Keratinocyte (primary cell): Measurements from ENCODE around the gene GDF2.

ENCODE experiments used
- EZH2 ChIP-seq: IDR thresholded peaks from one replicate; pipeline ENCODE4 v1.6.1; 2012; ENCODE audit warnings: inconsistent platforms, mild to moderate bottlenecking, low read length, moderate library complexity
- TF ChIP-seq, protein P1 (sequence below), 3 experiments: IDR thresholded peaks in 1 of 3; conservative IDR thresholded peaks in 1 of 3; optimal IDR thresholded peaks in 1 of 3; 2 replicates in 2 of 3; 3 replicates in 1 of 3; pipeline versions ENCODE3 to v1.5.1; 2011; ENCODE audit warnings: low read length in 3 of 3, mild to moderate bottlenecking in 3 of 3, moderate library complexity in 2 of 3, control low read depth in 1 of 3, inconsistent platforms in 1 of 3; ENCODE audit not compliant: insufficient read depth in 2 of 3; ENCODE audit errors: extremely low read depth in 1 of 3

DNA sequence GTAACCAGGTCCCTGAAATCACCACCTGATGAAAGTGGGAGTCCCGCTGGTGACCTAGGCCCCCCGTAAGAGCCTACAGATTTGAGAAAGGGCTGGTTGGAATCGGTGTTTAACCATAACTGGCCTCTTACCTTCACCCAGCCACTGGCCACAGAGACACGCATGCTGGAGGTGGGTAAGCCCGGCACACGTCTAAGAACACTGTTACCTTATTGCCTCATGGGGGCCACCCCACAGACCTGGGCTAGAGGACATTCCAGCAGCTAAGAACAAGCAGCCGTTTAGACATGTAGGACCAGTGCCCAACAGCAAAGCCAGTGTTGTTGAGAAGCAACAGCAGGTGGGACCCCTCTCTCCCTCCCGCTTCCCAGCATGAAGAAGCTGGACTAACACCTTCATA is 2.5 kb upstream of the GDF2 start:
- TF ChIP-seq, protein P1, sequence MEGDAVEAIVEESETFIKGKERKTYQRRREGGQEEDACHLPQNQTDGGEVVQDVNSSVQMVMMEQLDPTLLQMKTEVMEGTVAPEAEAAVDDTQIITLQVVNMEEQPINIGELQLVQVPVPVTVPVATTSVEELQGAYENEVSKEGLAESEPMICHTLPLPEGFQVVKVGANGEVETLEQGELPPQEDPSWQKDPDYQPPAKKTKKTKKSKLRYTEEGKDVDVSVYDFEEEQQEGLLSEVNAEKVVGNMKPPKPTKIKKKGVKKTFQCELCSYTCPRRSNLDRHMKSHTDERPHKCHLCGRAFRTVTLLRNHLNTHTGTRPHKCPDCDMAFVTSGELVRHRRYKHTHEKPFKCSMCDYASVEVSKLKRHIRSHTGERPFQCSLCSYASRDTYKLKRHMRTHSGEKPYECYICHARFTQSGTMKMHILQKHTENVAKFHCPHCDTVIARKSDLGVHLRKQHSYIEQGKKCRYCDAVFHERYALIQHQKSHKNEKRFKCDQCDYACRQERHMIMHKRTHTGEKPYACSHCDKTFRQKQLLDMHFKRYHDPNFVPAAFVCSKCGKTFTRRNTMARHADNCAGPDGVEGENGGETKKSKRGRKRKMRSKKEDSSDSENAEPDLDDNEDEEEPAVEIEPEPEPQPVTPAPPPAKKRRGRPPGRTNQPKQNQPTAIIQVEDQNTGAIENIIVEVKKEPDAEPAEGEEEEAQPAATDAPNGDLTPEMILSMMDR (optimal IDR thresholded peaks at IDR 0.05 in 1 of 3, IDR thresholded peaks at IDR 0.05 in 1 of 3, conservative IDR thresholded peaks at IDR 0.05 in 1 of 3; ENCODE audit: extremely low read depth in 1 of 3, insufficient read depth in 2 of 3, low read length in 3 of 3), result no peak
- no peak for TF ChIP-seq EZH2
